HG03460 (cell line): ENCODE data around the gene RHBDL3.
"Not testable (repeated sequence)": the region's sequence is repeated elsewhere in the genome, so short reads cannot be mapped to it uniquely, and the experiment has no call there.

Experiments used
- ATAC-seq: cut with Tn5 transposase; IDR thresholded peaks from one replicate; pipeline ENCODE4 v1.9.1; 2021; ENCODE audit not compliant: unreplicated experiment

Gene RHBDL3

DNA sequence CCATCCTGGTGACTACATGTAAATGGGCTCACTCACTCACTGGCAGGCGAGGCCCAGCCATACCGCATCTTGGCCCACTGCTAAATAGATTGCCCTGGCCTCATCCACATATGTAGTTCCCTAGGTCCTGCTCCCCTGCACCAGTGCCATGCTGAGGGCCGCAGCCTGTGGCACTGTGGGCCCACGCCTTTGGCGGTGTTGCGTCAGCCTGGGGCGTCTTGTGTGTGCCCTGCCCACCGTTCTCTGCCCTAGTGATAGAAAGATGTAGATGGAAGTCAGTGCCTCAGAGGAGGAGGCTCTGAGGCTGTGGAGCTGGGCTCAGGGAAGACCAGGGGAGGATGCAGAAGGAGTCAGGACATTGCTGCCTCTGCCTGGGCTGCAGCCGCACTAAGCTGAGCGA lies 57.4 kb downstream of the RHBDL3 start:
- ATAC-seq = no peak

DNA sequence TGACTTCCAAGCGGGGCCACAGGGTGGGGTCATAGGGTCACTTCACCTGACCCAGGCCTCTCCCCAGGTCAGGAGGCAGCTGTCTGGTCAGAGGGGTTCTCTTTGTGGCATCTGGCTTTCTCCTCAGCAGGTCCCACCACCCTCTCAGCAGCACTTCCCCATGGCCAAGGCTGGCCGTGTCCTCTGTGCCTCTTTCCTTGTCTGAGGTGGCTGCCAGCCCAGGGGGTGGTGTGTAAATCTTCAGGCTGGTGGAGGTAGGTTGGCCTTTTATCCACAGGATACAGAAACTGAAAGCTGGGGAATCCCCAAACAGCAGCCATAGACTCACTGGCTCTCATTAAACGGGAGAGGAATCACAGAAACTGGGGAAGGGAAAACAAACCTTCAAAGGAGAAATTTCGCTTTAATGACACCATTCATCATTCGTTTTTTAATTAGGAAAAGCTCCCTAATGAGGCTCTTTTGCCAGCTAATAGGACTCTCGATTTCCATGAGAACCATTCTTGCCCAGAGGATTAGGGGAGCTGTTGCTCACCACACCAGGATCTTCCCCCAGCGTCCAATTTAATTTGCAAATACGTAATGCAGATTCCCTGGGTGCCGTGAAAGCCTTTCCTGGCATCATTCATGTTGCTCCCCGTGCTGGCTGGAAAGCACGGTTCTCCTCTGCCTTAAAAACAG lies 58.3 kb downstream of the RHBDL3 start:
- ATAC-seq = no peak

DNA sequence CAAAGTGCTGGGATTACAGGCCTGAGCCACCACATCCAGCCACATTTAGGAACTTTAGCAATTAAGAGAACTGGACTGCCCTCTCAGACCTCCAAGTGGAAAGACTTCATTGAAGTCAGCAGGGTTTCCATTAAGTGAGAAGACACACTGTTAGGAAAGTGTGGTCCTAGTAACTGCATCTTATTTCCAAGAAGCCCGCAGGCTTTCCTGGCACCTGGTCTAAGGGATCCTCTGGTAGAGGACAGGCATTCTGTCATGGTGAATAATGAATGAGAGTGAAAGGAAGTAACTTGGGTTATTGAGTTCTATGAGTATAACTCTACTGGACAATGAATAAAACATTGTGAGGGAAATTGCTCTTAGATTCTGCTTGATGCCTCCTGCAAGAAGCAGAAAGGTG lies 62.3 kb downstream of the RHBDL3 start:
- ATAC-seq = no peak

DNA sequence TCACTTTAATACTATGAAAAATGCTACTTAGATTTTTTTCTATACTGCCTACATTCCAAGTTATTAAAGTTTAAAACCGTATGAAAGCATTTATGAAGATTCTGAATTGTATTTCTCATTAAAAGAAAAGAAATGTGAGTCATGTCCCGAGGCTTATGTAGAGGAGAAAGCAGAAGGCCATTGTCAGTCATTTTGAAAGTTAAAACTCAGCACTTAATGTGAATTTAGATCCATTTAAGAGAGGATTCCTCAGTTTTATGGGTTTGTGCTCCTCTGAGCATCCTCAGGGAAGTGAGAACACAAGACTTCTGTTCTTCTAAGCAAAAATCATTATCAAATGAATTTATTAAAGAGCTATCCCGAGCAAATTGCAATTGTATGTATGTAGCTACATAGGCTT lies 64.5 kb downstream of the RHBDL3 start:
- ATAC-seq = no peak

DNA sequence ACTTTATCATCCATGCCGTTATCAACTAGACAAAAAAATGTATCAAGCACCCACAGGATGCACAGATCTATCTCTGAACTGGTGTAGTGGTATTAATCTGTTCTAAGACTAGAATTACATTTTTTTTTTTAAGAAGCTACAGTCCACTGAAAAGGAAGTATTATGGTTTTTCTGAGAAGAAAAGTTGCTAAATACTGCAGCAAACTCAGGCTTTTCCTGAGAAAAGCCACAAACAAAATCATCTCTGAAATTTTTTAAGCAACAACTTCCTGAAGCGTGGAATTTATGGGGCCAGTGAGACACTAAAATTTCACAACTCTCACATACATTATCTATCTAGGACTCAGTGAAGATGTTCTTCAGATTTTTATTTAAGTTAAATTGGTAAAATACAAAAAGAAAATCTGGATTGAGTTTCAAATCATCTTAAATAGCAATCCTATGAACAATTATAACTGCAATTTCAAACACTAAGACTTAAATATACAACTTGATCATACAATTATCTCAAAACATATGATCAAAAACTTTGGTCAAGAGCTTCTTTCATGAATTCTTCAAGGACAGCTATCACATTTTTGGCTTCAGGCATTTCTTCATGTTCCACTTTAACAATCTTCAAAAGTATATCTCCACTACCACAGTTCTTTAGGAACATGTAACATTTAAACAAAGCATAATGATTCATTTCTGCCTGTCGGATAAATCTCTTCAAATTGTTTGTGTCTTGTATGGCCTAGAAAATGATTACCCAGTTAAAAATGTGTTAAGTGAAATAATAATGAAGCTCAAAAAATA lies 65.8 kb downstream of the RHBDL3 start:
- ATAC-seq = no peak

DNA sequence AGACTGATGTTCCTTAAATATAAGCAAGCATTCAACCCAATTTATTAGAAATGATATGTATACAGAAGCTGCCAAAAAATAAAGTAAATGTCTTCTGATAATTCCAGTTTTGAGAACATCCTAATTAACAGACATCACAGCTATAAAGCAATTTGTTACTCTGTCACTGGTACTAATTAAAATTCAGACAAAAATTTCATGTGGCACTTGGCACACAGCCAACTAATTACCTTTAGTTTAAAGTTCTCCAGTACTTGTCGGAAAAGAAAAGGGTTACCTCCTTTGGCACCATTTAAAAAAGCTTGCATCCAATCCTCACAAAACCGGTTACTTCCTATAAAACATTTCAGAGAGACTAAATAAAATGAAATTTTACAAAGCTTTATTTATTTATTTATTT lies 67.6 kb downstream of the RHBDL3 start:
- ATAC-seq = no peak

DNA sequence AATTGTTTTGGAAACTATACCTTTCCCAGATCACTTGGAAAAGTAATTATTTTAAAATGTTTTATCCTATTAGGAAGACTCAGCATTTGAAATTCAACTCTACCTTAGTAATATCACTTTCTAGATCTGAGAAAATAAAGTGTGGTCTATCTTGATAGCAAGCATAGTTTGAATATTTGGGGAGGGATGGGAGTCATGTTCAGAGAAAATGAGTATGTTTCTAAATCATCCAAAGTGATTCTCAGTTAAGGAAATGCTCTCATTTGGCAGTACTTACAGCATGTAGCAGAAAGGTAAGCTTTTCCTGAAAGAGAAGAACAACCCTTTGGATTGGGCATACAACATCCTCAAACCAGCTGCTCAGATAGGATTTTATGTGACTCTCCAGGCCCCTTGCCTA lies 69.4 kb downstream of the RHBDL3 start:
- ATAC-seq = no peak

DNA sequence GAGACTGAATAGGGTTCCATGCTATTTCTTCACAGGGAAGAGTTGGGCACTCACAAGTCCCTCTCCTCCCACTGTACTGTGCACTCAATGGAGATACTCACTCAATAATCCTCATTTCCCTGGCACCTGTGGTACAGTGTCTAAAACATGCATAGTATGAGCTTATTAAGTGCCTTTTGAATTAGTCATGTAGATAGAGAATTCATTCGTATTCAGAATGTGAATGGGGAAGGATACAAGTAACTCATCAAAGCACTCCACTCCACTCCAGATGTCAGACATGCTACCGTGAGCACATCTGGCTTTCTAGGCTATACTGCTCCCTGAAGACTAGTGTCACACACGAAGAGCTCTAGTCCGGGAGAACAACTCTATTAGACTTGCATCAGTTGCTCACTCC lies 70.1 kb downstream of the RHBDL3 start:
- ATAC-seq = no peak

DNA sequence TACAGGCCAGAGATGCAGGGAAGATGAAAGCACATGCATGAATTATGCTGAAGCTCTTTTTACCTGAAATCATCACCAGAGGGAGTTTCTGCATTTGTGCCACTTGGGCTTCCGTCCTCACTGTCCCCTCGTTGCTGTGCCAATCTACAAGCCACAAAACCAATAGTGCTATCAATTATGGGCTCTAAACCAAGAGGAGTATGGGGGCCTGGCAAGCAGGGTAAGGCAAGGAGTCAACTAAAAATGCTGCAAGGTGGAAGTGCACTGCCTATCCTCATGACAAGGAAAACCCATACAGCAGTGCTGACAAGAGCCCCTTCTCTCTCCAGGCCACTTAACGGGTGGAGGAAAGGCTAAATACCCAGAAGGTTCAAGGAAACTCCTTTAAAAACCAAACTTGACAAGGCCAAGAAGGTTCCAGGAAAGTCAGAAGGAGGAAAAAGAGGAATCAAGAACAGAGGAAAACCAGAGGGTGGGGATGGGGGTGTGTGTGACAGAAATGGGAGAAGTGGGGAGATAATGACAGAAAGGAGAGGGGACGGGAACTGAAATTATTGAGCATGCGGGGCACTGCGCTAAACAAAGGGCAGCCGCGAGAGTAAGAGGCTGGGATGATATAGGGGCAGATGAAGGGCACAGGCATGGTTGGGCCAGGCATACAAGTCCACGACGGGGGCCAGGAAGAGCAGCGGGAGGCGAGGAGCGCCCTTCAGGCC lies 75.7 kb downstream of the RHBDL3 start:
- peak; percentile 22 for ATAC-seq

DNA sequence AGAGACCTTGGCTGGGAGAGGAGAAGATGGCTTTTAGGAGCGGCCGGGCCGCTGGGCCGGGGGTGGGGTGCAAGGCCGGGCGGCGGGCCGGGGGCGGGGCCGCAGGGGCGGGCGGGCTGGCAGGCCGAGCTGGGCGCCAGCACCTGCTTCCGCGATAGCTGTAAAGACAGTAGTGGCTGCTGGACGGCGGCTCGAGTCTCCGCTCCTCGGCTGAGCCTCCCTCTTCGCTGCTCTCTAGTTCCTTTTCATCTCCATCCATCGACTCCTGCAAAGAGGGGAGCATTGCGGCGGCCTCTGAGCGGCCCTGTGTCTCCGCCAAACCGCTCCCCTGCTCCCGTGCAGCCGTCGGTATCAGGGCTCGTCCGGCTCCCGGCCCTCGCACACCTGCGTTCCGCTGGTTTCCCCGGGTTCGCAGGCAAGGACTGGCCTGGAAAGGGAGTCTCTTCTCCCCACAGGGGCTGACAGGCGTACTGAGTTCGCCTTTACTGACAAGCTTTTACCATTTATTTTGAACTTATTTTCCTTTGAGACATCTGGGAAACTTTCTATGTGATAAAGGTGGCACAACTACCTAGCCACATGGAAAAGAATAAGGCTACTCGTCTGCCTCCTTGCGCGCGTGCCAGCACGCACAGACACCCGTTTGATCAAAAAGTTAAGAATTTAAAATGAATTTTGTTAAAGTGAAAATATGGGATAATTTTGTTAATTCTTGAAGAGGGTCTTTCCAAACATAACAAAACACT lies 76.4 kb downstream of the RHBDL3 start, which contains the start of gene C17orf75:
Gene C17orf75, minus strand, starts transcription at position 317 of the 746 bp plus-strand sequence. Its CDS starts 34 bp downstream, at position 283.
- peak; percentile 70 for ATAC-seq

DNA sequence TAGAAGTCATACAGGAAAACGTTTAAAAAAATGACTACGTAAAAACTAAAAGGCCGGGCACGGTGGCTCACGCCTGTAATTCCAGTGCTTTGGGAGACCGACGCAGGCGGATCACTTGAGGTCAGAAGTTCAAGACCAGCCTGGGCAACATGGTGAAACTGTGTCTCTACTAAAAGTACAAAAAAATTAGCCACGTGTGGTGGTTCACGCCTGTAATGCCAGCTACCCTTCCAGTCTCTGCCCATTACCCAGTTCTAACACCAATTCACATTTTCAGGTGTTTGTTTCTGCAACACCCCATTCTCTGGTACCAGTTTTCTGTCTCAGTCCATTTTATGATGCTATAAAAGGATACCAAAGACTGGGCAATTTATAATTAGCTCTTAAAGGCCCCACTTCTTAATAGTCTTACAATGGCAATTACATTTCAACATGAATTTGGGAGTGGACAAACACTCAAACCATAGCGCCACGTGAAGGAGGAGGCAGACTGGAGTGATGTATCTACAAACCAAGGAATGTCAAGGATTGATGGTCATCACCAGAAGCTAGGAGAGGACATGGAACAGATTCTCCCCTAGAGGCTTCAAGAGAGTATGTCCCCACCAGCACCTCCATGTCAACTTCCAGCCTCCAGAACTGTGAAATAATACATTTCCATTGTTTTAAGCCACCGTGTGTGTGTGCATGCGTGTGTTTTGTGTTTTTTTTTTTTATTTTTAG lies 77.1 kb downstream of the RHBDL3 start:
- ATAC-seq = no peak

DNA sequence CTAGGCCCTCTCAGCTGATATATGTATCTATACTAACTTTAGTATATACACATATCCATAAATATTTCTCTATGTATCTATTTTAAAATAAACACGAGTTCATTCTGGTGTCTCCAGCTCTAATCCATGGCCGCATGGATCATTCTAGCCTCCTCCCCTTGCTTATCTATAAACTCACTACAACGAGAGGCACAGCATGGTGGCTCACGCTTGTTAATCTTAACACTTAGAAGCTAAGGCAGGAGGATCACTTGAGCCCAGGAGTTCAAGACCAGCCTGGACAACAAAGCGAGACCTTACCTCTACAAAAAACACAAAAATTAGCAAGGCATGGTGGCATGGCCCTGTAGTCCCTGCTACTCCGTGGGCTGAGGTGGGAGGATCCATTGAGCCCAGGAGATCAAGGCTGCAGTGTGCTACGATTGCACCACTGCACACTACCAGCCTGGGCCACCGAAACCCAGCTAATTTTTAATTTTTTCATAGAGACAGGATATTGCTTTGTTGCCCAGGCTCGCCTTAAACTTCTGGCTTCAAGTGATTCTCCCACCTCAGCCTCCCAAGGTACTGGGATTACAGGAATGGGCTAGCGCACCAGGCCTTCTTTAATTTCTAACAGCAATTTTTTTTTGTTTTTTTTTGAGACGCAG lies 80.4 kb downstream of the RHBDL3 start:
- ATAC-seq = no peak

DNA sequence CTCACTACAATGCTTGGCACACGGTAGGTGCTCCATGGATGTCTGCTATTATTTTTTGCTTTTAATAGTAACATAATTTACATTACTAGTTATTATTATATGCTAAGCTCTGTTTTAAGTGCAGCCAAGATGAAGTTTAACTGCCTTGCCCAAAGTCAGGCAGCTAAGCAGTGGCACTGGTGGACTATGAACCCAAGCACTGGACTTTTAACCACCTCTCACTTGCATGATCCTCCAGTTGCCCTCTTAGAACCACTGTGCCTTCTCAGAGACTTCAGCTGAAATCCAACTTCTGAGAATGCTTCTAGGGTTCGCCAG lies 82.8 kb downstream of the RHBDL3 start:
- ATAC-seq = no peak

DNA sequence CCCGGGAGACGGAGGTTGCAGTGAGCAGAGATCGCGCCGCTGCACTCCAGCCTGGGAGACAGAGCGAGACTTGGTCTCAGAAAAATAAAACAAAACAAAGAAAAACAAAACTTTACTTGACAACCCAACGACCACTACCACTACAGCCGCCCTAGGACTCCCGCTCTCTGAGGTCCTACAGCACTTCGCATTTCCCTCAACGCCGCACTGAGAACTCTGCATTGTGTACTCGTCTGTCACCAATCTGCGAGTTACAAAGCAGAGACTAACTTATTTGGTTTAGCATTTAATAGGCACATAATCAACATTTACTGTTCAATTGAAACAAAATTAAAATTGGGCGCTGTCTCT lies 83.8 kb downstream of the RHBDL3 start:
- no peak for ATAC-seq

DNA sequence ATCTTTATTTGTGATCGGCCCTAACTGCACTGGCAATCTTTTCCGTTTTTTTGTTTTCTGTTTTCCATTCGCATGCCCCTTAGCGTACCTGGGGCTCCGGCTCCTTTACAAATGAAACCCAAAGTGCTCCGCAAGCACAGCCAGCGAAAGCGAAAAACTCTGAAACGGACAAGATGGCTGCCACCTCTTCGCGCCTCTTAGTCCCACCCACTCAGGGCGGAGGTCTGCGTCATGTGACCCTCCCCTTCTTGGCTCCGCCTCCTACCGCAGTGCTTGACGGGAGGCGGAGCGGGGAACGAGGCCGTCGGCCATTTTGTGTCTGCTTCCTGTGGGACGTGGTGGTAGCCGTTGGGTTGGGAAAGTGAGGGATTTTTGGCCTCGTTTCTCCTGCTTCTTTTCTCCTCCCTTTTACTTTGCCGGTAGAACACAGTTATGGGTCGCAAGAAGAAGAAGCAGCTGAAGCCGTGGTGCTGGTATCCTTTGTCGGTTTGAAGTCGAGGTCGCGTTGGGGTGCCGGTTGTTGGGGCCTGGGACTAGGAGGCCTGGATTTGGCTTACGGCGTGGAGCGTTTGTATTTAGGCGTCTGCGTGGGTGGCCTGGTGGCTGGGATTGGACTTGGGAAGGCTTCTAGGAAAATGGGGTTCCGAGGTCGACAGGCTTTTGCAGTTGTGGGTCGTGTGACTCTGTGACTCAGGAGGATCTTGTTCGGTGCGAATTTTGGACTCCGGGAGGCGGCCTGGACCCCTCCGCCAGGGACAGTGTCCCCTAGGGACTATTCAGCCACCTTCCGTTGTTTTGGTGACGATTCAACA lies 84.4 kb downstream of the RHBDL3 start, which contains the start of gene ZNF207:
Gene ZNF207, plus strand, starts transcription at position 304 of the 812 bp plus-strand sequence. Its CDS starts 129 bp downstream, at position 433.
- ATAC-seq = peak; percentile 84

DNA sequence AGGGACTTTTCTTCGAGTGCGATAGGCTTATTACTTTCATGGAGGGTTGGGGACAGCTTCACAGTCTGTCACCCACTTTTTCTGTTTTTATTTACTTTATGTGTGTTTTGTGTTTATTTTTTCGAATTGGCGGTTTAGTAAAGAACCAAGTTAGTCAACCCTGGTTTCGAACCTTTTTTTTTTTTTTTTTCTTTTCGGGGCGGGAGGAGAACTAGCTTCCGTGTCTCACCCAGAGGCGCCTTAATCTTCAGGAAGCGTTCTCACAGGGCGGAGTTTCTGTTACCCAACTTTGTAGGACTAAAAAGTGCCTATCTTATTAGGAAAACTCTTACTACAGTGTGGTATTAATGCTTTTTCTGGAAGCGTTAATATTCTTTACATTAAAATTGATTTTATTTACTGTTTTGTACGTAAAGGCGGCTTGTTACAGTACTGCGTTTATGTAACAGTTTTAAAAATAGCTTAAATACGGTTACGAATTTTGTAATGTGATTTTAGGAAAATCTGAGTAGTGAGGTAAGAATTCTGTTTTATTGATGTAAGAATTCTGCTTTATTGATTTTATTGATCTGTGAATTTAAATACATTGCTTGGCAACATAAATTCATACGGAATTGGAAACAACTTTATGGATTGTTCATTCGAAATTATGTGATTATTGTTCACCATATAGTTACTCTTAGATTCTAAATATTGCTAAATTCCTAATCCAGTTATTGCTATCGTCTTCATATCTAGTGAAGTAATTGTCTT lies 85.2 kb downstream of the RHBDL3 start:
- ATAC-seq = peak; percentile 24

DNA sequence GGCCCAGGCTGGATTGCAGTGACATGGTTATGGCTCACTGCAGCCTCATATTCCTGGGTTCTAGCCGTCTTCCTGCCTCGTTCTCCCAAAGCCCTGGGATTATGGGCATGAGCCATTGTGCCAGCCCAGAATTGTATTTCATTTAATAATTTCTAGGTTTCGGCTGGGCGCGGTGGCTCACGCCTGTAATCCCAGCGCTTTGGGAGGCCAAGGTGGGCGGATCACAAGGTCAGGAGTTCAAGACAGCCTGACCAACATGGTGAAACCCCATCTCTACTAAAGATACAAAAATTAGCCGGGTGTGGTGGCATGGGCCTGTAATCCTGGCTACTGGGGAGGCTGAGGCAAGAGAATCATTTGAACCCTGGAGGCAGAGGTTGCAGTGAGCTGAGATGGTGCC lies 87.1 kb downstream of the RHBDL3 start:
- not testable (repeated sequence) for ATAC-seq

DNA sequence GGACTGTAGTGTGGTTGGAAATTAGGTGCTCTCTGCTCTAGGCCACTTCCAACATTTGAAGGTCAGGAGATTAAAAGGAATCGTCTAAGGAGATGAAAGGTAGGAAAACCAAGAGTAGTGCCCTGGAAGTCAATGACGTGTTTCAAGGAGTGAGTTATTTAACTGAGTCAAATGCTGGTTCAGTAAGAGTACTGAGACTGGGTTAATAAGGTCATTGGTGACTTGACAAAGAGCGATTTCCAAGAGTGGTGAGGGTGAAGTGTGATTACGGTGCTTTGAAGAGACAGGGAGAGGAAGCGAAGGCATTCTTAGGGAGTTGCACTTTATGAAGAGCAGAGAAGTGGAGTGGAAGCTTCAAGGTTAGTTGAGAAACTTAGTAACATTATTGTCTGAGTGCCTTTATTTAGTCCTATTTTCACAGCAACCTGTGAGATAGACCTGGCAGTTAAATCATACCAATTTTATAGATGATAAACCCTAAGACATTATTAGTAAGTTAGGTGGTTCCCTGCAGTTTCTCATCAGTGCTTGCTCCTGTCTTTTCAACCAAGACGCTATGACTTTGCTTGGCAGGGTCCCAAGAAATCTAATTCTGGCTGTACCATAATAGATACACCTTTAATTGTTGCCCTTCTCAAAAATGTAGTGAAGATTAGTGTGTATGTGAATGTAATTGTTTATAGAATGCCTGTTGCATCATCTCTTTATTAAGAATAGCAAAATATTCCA lies 90.2 kb downstream of the RHBDL3 start:
- no peak for ATAC-seq
